Panc1 (cell line): Measurements from ENCODE around the gene TBC1D25. TPM values are rescaled to one million over a fixed set of nuclear protein-coding genes. Genes with fewer than 3 reads are reported as not detected.

ENCODE experiments used
- ATAC-seq: fragments of 200-7000 bp; cut with Tn5 transposase; 2 replicates; pipeline ENCODE4 v1.9.1; 2020; ENCODE audit warnings: mild to moderate bottlenecking, moderate library complexity
- BruUV-seq: library from RNA; stranded (reverse); fragments of 400-500 nt; replicated peaks from 2 replicates; lab custom pipeline; 2021; lab: Mats Ljungman, UMichigan
- CTCF ChIA-PET: fragments of 300-600 bp; sonication (Branson Sonifier 250); formaldehyde crosslinking; loops from one replicate; lab custom pipeline; 2022; ENCODE audit warnings: antibody characterized with exemption; lab: Charles Lee
- POLR2A ChIA-PET: fragments of 300-600 bp; sonication (Branson Sonifier 250); formaldehyde crosslinking; loops from one replicate; lab custom pipeline; 2022; ENCODE audit warnings: antibody characterized with exemption; lab: Charles Lee
- DNase-seq: peaks from one replicate; pipeline ENCODE4 v3.0.0-alpha.2; 2010; ENCODE audit warnings: low read depth, low spot score
- H3K27ac ChIP-seq: 2 replicates; pipeline ENCODE4 v1.5.1; 2011; ENCODE audit warnings: mild to moderate bottlenecking, low read length, inconsistent platforms
- H3K27me3 ChIP-seq: fragments of 200-500 bp; sonication (Bioruptor generic); 2 replicates; pipeline ENCODE4 v1.6.0; 2014; ENCODE audit warnings: low read length, inconsistent platforms; ENCODE audit not compliant: control insufficient read depth, insufficient read depth
- H3K36me3 ChIP-seq: fragments of 200-500 bp; sonication (Bioruptor generic); 2 replicates; pipeline ENCODE4 v1.5.1; 2014; ENCODE audit warnings: inconsistent platforms, mild to moderate bottlenecking, low read length, moderate library complexity; ENCODE audit not compliant: control insufficient read depth, insufficient read depth
- H3K4me1 ChIP-seq: 2 replicates; pipeline ENCODE4 v1.5.1; 2011; ENCODE audit warnings: inconsistent platforms, mild to moderate bottlenecking, low read length, moderate library complexity; ENCODE audit not compliant: control insufficient read depth, insufficient read depth
- H3K4me3 ChIP-seq, 2 experiments: 2 replicates each; pipeline ENCODE4 v1.5.1; 2011 to 2012; ENCODE audit warnings: low read depth in 2 of 2, low read length in 2 of 2, mild to moderate bottlenecking in 2 of 2, inconsistent platforms in 1 of 2, moderate library complexity in 1 of 2
- H3K9me3 ChIP-seq: fragments of 200-500 bp; sonication (Bioruptor generic); 2 replicates; pipeline ENCODE4 v1.5.1; 2014; ENCODE audit warnings: low read depth, mild to moderate bottlenecking, inconsistent platforms, low read length, moderate library complexity; ENCODE audit not compliant: control insufficient read depth, insufficient read depth
- POLR2AphosphoS5 ChIP-seq: IDR thresholded peaks from 2 replicates; pipeline ENCODE4 v1.6.1; 2012; ENCODE audit warnings: mild to moderate bottlenecking, low read depth, low read length, moderate library complexity
- REST ChIP-seq, 2 experiments: IDR thresholded peaks; 2 replicates each; pipeline ENCODE4 v1.6.1; 2011 to 2012; ENCODE audit warnings: low read depth in 2 of 2, control low read depth in 1 of 2, low read length in 1 of 2, mild to moderate bottlenecking in 1 of 2, moderate library complexity in 1 of 2; ENCODE audit not compliant: insufficient read depth in 1 of 2
- SIN3A ChIP-seq: IDR thresholded peaks from 2 replicates; pipeline ENCODE4 v1.6.1; 2012; ENCODE audit warnings: low read depth, mild to moderate bottlenecking, low read length, moderate library complexity, borderline replicate concordance; ENCODE audit not compliant: insufficient read depth
- TCF7L2 ChIP-seq: IDR thresholded peaks from 2 replicates; pipeline ENCODE4 v1.6.1; 2011; ENCODE audit warnings: mild to moderate bottlenecking, low read depth, low read length, inconsistent platforms
- in situ Hi-C: cut with HindIII; loops from 2 replicates; pipeline ENCODE4 v1.10.0; 2016; ENCODE audit warnings: low sequenced_read_pairs, low pct_unique_long_range_greater_than_20kb
- intact Hi-C: fragments of 100-400 bp; cut with micrococcal nuclease; formaldehyde crosslinking; loops from one replicate; pipeline ENCODE4 v1.10.0; 2022; ENCODE audit not compliant: unreplicated experiment
- total RNA-seq: library from RNA; stranded (reverse); gene quantifications from one replicate; pipeline ENCODE4 v1.2.1, GENCODE V29; 2021; ENCODE audit not compliant: unreplicated experiment
- TF ChIP-seq, protein P1 (sequence below): fragments of 450-650 bp; IDR thresholded peaks from 2 replicates; pipeline ENCODE4 v1.5.1; 2017; ENCODE audit warnings: mild to moderate bottlenecking

TBC1D25 gene
- total RNA-seq, 1 experiment from 2014 or later, result 29.4 TPM

DNA sequence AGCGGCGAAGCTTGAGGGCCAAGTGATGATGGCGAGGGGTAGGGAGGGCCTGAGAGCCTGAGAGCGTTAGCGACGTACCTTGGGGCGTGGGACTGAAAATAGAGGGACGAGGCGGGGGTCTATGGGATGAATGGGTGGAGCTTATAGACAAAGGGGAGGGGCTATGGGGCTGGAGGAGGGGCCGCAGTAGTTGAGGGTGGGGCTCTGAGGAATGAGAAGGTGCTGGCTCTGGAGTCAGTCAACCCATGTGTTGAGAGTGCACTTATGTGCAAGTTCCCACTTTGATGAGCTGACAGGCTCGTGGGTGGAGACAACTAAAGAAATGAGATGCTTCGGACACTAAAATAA lies 488 bp downstream of the TBC1D25 start (continued):
- TF ChIP-seq SIN3A, result no peak

DNA sequence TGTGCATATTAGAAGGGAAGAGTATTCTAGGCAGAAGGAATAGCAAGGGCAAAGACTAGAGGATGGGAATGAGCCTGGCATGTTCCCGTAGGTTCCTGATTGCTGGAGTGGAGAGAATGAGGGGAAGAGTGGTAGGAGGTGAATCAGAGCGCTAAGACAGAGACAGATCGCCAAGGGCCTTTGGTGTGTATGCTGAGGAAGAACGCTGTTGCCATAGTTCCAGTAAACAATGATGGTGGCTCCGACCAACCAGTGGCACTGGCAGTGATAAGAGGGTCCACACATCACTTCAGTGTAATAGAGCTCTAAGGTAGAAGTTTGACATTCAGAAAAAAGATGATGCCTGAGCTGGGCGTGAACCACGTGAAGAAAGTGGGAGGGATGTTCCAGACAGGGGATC lies 966 bp downstream of the TBC1D25 start:
- intact Hi-C loops (no loop called here), in situ Hi-C loops (no loop called here)
- no peak for ATAC-seq
- POLR2A ChIA-PET, result interaction anchor here (0.5 kb wide), 1 partner anchor 88 kb away, joined by 7 read pairs; no protein-coding TSS in a partner anchor
- CTCF ChIA-PET, result no interaction called here
- no peaks in the 10 kb centered on the region for H3K9me3 ChIP-seq
- TF ChIP-seq REST (IDR thresholded peaks at IDR 0.05; ENCODE audit: insufficient read depth in 1 of 2, low read depth in 2 of 2, low read length in 1 of 2) (no peak), SIN3A (no peak), TCF7L2 (no peak), POLR2AphosphoS5 (no peak)
- TF ChIP-seq, protein P1, sequence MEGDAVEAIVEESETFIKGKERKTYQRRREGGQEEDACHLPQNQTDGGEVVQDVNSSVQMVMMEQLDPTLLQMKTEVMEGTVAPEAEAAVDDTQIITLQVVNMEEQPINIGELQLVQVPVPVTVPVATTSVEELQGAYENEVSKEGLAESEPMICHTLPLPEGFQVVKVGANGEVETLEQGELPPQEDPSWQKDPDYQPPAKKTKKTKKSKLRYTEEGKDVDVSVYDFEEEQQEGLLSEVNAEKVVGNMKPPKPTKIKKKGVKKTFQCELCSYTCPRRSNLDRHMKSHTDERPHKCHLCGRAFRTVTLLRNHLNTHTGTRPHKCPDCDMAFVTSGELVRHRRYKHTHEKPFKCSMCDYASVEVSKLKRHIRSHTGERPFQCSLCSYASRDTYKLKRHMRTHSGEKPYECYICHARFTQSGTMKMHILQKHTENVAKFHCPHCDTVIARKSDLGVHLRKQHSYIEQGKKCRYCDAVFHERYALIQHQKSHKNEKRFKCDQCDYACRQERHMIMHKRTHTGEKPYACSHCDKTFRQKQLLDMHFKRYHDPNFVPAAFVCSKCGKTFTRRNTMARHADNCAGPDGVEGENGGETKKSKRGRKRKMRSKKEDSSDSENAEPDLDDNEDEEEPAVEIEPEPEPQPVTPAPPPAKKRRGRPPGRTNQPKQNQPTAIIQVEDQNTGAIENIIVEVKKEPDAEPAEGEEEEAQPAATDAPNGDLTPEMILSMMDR, result no peak
- H3K4me3 ChIP-seq, result peak overlapping the region; percentile 70 to 75
- H3K27me3 ChIP-seq, result no peaks in the 10 kb centered on the region
- H3K27ac ChIP-seq, result peak overlapping the region; percentile 86
- no peaks in the 10 kb centered on the region; the same call in none of the 2 replicates for H3K36me3 ChIP-seq
- TSS peak; percentile 87 for BruUV-seq
- peaks cover 4% of the 10 kb centered on the region; the same call in 1 of the 2 replicates for H3K4me1 ChIP-seq
- no peak for DNase-seq

DNA sequence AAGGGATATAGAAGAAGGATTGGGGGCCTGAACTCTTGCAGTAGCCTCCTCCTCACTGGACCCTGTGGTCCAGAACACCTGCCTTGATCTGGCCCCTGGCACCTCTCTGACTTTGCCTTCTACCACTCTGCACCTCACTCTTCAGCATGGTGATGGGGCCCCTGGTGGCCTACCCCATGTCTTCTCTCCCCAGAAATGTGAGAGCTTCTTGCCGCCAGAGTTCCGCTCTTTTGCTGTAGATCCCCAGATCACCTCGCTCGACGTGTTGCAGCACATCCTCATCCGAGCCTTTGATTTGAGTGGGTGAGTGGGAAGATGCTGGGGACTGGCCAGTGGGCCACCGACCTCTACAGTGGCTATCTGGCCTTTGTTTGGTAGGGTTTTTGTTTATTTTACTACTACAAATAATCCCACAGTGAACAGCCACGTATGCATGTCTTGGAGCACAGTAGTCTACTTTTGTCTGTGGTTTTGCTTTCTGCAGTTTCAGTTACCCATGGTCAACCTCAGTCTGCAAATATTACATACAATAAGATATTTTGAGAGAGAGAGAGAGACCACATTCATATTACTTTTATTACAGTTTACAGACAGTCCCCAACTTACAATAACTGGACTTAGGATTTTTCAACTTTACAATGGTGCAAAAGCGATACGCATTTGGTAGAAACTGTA lies 1.8 kb downstream of the TBC1D25 start:
- no peak overlapping the region for H3K4me3 ChIP-seq
- H3K27me3 ChIP-seq, result no peaks in the 10 kb centered on the region
- H3K9me3 ChIP-seq, result no peaks in the 10 kb centered on the region
- POLR2A ChIA-PET, result no interaction called here
- TF ChIP-seq SIN3A (no peak), TCF7L2 (no peak), REST (IDR thresholded peaks at IDR 0.05; ENCODE audit: insufficient read depth in 1 of 2, low read depth in 2 of 2, low read length in 1 of 2) (no peak), POLR2AphosphoS5 (no peak)
- TF ChIP-seq, protein P1, result no peak
- in situ Hi-C loops, result no loop called here
- no peak overlapping the region for H3K27ac ChIP-seq
- ATAC-seq (no peak), DNase-seq (no peak)
- CTCF ChIA-PET, result no interaction called here
- intact Hi-C loops, result no loop called here
- H3K36me3 ChIP-seq, result no peaks in the 10 kb centered on the region; the same call in none of the 2 replicates
- BruUV-seq, result no TSS peak
- peaks cover 4% of the 10 kb centered on the region; the same call in 1 of the 2 replicates for H3K4me1 ChIP-seq
